Measurements from ENCODE around the gene DNASE1L3.

DNASE1L3 gene

DNA sequence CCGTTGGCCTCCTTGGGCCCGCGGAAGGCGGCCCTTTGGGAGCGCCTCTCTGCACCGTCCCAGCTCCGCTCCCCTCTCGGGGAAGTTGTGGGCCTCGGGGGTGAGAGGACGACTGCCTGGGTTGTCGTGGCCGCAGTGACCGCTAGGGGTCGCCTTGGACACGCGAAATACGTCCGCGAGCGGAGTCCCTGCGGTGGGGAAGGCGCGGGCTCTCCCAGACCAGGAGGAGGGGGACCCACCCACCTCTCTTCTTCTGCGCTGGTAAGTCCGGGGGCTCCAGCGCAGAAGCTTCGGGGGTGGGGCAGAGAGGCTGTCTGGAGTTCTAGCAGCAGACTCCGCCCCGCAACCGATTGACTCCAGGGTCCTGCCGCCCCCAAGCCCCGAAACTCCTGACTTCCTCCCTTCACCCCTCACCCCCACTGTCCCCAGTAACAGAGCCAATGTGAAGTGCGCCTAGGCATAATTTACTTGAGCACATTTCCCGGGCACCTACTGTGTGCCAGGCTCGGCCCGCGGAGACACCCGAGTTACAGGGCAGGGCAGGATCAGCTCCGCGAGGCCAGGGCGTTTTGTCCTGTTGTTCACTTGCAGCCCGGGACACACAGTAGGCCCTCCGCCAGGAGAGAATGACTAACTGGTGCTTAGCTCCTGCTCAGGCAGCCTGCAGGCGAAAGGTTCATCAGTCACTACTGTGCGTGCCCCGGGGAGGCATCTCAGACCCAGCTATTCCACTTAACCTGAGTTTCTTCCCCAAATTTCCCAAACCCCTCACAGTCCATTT, 32.8 kb downstream of the DNASE1L3 start:
- DNase-seq = peak; percentile 95 to 97

DNA sequence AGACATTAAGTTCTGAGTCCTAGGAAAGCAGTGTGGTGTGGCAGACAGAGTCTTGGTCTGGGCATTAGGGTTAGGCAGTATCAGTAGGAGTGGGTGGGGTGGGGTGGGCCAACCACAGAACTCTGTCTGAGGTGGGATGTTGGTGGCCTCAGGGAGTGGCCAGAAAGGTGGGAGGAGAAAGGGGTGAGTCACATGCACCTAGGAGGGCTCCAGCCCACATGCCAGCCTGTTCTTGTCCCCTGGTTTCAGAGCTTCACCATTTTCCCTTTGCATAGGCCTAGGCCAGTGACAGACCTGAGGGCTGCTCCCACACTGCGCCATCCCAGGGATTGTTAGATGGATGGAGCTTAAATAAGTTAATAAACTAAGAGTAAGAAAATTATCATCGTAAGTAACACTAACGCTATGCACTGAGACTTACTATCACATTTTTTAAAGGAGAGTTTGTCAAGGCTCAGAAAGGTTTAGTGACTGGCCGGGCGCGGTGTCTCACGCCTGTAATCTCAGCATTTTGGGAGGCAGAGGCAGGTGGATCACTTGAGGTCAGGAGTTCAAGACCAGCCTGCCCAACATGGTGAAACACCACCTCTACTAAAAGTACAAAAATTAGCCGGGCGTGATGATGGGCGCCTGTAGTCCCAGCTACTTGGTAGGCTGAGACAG, 33.8 kb downstream of the DNASE1L3 start:
- no peak for DNase-seq

DNA sequence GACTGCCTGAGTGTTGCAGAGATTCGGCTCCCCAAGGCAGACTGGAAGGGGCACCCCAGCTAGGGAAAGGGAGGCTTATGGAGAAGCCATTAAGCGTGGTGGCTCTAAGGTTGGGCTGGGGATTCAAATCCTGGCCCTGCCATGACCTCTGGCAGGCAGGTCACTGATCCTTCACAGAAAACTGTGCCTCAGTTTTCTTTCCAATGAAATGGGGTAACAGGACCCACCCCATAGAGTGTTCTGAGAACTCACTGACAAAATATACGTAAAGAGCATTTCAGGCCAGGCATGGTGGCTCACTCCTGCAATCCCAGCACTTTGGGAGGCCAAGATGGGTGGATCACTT, 34.6 kb downstream of the DNASE1L3 start:
- DNase-seq = no peak

DNA sequence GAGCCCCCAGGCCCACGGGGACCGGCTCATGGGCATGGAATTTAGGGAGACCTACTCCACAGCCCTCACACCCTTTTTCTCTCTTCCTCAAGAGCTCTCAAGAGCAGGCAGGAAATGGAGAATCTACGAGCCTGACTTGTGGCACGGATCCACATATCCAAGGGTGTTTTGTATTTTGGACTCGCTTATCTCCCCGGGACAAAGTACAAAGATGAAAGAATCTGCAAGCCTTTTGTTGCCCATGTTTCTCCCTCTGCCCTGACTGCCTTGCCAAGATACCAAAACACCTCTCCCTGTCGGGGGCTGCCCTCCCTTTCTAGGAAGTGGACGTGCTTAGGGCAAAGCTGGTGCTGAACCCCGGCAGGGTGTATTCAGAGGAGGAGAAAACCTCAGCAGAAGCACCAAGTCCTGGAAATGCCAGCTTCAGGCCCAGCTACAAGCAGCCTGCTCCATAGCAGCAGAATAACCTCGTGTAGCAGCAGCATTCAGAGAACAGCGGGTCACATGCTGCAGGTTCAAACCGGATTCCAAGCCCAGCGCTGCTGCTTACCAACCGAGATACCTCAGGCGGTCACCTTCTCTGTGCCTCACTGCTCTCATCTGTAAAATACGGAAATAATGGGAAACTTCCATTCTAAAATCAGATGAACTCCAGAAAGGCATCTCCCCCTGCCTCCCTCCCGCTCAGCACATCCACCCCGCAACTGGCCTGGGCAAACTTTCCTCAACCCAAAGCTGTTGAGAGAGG, 35.2 kb downstream of the DNASE1L3 start:
- no peak for DNase-seq

DNA sequence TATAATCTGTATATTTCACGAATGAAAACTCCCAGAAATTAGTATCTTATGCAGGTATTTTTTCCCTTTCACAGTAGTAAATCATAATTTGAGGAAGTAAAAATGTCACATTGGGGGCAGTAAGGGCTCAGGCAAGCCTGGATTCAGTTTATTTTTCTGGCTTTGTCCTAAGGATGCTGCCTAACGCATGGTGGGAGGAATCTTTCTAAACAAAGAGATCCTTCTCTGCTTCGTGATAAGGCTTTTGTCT, 35.7 kb downstream of the DNASE1L3 start:
- no peak for DNase-seq

DNA sequence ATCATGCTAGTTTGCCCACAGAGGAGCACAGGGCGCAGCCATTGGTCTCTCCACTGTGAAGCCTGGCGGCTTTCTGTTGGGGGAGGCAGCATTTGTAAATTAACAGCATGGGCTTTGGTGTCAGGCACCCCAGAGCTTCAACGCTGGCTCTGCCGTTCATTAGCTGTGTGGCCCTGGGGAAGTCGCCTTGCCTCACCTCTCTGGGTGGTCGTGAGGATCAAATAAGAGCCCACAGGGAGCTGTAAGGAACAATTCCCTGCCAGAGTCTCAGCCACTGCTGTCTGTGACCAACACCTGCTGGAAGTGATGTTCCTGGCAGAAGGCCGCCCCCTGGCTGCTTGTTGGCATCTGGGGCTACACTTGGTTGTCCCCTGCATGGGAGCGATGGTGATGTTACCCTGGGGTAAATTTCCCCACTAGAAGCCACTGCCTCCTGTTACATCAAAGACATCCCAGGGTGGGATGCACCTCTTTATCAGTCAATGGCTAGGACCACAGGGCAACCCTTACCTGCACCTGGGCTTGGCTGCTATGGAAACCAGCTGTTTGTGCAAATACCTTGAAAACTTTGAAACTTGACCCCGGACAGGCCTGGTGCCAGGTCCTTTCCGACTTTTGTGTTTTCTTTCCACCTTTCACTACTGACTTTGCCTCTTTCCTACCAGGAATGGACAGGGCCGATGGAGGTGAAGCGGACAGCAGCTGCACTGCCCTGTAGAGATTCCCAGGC, 36.9 kb downstream of the DNASE1L3 start:
- DNase-seq = peak in 1 of 2 donors; percentile 38

DNA sequence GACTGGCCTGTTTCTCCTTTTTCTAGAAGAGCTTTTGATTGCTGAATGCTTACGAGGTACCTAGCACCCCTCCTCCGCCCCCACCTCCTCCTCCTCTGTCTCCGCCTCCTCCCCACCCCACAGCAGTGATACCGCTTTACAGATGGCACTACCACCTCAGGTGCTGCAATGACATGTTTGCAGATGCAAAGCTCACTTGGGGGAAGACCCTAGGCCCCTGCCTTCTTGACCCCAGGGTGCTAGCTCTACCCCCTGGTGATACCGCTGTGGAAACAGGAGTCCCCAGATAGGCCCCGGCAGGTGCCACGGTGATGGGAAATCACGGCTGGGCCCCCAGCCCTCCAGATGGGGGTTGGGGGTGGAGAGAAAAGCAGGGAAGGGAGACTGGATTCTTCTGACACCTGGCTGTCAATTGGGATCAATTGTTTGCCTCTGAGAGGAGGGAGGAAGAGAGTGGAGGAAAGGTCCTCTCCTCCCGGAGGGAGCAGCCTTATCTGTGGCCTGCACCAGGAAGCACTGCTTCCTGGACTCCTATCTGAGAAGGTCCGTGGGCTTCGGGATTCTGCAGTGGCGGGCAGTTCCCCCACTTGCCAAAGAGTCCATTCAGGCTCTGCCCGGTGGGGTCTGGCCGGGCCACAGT, 37.6 kb downstream of the DNASE1L3 start:
- no peak for DNase-seq

DNA sequence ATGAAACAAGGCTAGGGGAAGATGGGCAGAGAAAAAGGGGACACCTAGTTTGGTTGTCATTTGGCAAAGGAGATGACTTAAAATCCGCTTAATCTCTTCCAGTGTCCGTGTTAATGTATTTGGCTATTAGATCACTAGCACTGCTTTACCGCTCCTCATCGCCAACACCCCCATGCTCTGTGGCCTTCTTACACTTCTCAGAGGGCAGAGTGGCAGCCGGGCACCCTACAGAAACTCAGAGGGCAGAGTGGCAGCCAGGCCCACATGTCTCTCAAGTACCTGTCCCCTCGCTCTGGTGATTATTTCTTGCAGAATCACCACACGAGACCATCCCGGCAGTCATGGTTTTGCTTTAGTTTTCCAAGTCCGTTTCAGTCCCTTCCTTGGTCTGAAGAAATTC, 39.6 kb downstream of the DNASE1L3 start:
- no peak for DNase-seq

DNA sequence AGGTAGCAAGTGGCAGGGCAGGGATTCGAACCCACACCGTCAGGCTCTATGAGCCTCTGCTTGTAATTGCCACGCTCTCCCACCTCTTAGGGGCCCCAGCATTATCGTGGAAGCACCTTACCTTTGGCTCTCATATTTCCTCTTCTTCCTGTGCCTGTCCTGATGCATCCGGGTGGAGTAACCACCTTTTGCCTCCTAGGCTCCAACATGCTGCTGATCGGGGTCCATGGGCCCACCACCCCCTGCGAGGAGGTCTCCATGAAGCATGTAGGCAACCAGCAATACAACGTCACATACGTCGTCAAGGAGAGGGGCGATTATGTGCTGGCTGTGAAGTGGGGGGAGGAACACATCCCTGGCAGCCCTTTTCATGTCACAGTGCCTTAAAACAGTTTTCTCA, 40.4 kb downstream of the DNASE1L3 start:
- no peak for DNase-seq

DNA sequence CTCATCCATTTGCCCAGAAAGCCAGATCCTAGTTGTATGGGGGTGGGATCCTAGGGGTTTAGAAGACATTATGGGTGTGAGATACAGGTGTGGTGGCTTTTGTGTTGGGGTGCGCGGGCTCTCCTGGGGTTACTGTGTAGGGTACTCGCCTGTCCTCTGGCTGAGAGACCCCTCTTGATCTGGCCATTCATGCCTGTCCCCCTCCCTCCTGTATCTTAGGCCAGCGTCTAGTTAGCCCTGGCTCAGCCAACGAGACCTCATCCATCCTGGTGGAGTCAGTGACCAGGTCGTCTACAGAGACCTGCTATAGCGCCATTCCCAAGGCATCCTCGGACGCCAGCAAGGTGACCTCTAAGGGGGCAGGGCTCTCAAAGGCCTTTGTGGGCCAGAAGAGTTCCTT, 41.4 kb downstream of the DNASE1L3 start:
- DNase-seq = no peak

DNA sequence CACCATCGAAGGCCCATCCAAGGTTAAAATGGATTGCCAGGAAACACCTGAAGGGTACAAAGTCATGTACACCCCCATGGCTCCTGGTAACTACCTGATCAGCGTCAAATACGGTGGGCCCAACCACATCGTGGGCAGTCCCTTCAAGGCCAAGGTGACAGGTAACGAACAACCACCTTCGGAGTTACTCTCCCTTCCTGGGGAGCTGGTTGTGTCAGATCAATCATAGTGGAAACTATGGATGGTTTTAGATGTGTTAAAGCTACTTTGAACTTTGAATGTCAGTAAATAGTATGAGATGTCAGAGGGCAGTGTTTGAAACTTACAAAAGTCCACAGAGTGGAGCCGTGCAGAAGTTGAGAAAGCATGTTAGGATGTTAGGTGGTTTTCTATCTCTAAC, 42.3 kb downstream of the DNASE1L3 start:
- DNase-seq = no peak

DNA sequence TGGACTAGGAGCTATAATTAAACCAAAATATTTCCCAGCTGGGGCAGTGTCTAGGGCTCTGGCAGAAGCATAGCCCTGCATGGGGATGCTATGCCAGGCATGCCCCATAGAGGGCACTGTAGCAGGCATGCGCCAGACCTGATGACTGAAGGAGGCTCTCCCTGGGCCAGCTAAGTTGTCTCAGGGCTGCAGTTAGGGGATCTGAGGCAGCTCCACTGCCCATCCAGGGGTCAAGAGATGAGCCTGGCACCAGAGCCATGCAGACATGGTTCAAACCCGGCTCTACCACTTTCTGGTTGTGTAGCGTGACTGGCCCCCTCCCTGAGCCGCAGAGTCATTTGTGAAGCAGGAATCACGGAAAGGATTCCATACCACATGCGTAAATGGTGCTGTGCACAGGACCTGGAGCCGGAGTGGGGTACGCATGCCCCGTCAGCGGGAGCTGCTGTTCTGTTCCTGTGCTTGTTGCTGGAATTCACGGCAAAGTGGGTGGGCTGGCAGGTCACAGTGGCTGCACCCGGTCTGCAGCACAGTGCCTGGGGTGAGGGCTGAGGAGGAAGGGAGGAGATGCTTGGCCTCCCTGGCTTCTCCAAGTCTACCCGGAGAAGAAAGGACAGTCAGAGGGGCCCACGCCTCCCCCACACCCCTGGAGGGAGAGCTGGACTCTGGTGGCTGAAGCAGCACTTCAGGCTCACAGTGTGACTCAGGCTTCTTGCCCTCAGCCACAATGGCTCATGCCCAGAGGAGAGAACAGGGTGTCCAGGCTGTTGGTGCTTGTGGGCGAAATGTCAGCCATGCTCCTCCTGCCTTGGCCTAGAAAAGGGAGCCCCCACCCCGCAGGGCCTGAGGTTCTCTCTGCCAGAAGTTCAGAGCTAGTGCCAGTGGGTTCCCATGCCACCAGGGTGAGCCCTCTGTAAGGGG, 43.1 kb downstream of the DNASE1L3 start:
- DNase-seq = peak; percentile 71 to 80

DNA sequence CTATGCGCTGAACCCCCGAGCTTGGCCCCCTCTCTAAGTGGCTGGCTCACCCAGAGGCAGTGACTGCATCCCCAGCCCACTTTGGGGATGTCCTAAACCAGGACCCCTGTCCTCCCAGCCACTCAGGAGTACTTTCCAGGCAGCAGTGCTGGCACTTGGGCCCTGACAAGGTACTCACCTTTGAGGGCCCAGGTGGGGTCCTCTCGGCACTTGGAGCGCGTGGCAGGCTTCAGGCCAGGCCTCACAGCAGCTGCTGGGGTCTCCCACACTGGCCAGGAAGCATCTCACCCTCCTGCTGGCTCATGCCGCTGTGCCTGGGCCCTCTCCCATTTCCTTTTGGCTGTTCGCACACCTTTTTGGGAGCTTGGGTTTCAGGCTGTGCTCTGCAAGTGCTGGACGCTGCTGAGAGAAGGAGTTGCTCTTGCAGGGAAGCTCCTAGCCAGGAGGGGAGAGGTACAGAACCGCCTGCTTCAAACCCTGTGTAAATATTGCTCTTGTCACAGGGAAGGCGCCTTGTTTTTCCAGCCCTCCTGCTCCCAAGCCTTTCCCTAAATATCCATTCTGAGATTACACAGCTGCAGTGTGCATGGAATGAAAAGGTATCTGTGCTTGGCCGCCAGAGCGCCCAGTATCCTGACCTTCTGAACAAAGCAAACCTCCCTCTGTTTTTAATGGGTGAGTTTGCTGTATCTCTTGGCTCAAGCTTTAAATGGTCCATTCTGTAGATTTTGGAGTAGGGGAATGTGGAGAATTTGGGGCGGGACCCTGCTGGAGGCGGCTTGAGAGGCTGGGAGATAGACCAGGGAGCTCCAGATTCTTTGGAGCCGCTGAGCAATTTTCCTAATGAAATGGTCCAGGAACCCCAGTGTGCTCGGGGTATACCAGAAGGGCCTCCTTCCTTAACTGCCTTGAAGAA, 45.6 kb downstream of the DNASE1L3 start:
- no peak for DNase-seq

DNA sequence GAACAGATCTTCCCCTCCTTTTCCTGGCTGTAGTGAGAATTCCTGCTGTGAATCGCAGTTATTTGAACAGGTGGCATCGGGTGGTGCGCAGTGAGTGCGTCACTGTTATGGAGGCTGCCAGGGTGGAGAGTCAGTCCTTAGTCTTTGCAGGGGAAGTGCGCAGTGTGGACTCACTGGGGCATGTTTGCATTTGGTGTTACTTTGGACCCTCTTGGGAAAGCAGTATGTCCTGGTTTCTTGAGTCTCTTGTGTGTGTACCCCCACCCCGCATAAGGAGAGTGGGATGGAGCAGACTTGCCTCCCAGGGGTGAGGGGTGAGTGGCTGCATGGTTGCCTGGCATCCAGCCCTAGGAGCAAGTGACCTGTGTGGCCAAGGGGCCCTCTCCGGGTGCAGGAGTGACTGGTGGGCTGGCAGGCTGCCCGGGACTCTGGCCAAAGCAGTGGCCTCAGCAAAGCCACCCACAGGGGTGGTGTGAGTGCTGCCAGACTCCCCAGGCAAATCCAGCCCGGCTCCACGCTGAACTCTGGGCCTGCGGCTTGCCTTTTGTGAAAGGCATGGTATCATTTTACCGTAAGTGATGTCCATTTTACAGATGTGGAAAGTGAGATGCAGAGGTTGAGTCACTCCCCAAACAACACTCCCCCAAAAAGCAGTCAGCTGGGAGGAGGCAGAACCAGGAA, 46.4 kb downstream of the DNASE1L3 start:
- no peak for DNase-seq

DNA sequence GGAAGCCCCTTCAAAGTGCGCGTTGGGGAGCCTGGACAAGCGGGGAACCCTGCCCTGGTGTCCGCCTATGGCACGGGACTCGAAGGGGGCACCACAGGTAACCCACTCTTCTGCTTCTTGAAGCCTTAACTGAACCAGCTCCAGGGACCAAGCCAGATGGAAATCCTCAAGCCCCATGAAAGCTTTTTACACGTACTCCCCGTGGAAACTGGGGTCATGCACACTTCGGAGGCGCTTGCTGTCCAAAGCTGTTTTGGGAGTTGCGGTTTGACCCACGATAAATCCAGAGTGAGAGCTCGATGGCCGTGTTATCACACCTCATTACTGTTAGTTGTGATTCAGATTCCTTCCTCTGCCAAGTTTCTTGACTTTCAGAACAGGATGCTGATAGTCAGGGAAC, 47.5 kb downstream of the DNASE1L3 start:
- no peak for DNase-seq

DNA sequence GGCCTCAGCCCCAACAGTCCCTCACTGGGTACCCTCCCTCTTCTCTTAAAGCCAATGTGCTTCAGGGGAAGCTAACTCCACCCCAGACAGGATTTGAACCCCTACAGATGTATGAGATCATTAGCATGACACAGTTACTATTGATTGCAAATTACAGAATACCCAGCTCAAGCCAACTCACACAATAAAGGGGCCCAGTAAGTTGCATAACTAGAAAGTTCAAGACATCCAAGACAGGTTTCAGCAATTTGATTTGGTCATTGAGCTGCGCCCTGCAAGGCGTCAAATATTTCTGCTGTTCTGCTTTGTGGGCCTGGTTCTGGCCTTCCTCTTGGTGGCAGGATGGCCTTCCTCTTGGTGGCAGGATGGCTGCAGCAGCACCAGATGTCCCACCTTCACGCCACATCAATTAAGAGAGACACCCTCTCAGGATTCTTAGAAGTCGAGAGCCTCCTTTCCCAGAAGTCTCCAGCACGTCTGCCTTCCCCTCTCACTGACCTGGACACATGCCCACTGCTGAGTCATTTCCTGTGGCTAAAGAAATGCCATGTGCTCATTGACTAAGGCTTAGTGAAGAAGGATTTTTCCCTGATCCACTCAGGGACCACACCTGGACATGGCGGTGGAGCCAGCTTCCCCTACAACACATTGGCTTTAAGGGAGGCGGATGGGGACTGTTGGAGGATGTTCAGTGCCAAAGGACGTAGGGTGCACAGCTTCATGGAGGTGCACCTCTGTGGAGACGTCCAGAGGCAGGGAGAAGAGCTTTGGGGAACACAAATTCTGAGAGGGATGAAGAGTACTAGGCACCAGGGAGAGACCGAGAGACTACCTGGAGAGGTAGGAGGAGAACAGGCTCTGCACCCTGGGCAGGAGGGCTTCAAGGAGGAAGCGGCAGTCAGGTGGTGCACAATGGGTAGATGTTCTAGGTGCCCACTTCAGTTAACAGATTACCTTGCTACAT, 49.1 kb downstream of the DNASE1L3 start:
- DNase-seq = no peak

DNA sequence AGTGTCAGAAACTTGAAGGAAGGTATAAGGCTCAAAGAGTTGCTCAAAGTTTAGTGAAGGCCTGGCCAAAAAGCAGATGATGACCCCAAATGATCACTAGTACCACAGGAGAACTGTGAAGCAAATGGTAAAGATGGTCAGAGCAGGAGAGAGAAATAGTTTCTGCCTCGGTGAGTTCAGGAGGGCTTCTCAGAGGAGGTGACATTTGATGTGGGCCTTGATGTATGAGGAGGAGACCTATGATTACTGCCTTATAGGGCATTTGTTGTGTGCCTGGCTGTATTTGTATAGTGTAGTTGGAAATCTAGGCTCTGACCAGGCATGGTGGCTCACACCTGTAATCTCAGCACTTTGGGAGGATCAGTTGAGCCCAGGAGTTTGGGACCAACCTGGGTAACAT, 50.4 kb downstream of the DNASE1L3 start:
- no peak for DNase-seq

DNA sequence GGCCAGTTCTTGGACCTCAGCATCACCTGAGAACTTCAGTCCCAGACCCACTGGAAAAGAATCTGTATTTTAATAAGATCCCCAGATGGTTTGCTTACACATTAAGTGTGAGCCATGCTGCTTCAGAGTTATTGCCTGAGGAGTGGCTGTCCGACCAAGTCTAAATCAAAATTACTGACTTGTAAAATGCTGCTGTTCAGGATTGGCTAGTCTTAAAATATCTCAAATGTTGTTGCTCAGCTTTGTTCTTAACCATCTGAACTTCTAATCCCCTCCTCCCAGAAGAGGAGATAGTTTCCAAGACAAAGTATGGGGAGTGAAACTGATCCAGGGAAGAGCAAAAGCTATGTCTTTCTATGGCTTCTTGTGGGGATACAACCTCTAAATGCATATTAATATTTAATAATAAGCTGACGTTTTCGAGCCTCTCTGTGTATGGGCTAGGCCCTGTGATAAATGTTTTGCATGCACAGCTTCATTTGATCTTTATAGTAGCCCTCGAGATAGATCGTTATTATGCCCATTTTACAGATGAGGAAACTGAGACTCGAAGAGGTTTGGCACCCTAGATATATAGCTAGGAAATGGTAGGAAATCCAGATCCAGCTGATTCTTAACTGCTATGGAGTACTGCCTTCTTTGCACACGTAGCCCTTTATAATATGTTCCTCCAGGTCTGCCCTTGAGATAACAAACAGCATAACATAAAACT, 52.2 kb downstream of the DNASE1L3 start:
- no peak for DNase-seq
